GM18520 (cell line): Measurements from ENCODE around the gene DDX3X.
"Not testable (repeated sequence)": the region's sequence is repeated elsewhere in the genome, so short reads cannot be mapped to it uniquely, and the experiment has no call there.

Experiments used
- ATAC-seq: cut with Tn5 transposase; IDR thresholded peaks from one replicate; pipeline ENCODE4 v1.9.1; 2021; ENCODE audit not compliant: unreplicated experiment

The DDX3X gene

DNA sequence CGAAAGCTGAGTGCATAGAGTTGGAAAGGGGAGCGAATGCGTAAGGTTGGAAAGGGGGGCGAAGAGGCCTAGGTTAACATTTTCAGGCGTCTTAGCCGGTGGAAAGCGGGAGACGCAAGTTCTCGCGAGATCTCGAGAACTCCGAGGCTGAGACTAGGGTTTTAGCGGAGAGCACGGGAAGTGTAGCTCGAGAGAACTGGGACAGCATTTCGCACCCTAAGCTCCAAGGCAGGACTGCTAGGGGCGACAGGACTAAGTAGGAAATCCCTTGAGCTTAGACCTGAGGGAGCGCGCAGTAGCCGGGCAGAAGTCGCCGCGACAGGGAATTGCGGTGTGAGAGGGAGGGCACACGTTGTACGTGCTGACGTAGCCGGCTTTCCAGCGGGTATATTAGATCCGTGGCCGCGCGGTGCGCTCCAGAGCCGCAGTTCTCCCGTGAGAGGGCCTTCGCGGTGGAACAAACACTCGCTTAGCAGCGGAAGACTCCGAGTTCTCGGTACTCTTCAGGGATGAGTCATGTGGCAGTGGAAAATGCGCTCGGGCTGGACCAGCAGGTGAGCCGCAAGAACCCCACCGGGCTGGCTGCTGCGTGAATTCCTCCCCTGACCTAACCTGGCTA lies at the start of gene DDX3X:
DDX3X (plus strand) TSS at position 419 of the 619 bp plus-strand sequence; CDS start at position 510, 91 bp downstream.
- ATAC-seq: peak; percentile 43

DNA sequence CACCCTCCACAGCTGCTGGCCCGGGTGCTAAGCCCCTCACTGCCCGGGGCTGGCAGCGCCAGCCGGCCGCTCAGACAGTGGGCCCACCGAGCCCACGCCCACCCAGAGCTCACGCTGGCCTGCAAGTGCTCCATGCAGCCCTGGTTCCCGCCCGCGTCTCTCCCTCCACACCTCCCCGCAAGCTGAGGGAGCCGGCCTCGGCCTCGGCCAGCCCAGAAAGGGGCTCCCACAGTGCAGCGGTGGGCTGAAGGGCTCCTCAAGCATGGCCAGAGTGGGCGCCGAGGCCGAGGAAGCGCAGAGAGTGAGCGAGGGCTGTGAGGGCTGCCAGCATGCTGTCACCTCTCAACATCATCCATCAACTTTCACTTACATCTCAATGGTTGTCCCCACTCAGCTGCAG lies 48.0 kb upstream of the DDX3X start:
- not testable (repeated sequence) for ATAC-seq

DNA sequence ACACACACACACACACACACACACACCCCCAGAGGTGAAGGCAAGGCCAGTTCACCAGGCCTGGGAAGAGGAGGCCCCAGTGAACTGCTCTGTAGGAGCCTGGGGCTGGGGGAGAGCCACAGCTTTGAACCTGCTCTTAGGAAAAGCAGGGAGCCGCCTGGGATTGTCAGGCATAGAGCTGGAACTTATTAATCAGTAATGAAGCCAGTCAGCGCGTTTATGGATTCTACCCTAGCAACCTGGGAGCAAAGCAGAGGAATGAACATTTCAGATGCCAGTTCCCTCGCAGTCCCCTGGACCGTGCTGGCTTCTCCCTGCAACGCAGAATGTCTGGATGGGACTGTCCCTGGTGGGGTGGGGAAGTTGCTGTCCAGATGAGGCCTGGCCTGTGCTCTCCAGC lies 45.3 kb upstream of the DDX3X start:
- ATAC-seq: no peak

DNA sequence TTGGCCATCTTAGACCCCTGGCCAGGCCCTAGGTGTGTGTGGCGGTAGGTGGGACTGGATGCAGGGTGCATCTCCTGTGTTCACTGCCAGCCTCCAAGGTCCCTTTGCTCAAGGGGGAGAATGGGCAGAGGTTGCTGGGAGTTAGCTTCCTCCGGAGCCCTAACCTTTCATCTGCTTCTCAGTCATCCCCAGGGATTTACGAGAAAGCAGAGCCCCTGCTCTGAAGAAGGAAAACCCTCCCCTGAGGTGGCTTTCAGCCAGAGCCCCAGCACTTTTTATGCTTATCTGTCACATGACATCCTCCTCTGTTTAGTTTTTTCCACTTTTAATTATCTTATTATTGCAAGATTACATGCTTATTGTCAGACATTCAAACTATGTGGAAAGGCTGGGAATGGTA lies 44.9 kb upstream of the DDX3X start:
- no peak for ATAC-seq

DNA sequence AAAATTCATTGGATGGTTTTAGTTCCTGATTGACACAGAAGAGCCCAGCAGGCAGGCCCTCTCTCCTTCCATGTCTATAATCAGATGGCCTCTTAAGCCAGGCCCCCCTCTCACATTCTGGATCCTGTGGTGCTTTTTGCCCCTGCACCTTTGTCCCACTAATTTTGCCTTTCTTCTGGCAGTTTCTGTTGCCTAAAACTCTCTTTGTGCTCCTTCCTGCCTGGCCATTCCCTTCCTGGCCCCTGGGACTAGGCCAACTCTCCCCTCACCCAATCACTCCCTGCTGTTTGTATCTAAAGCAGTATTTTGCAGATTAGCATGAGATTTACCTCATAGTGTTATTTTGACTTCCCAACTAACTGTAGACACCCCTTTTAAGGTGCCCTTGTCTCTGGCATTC lies 42.7 kb upstream of the DDX3X start:
- no peak for ATAC-seq

DNA sequence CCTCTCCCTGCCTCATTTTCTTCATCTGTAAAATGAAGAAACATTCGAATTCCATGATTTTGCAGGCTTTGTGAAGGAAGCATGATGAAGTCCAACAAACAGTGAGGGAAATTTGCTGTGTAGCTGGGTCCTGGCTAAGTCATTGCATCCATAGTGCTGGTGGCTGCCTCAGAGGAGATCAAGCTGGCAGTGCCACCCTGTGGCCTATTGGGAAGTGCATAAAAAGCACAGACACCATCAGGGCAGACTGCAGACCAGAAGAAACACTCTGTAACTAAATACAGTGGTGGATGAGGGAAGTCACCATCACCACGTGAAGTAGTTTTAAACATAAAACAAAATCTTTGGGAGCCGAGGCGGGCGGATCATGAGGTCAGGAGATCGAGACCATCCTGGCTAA lies 40.7 kb upstream of the DDX3X start:
- ATAC-seq: no peak

DNA sequence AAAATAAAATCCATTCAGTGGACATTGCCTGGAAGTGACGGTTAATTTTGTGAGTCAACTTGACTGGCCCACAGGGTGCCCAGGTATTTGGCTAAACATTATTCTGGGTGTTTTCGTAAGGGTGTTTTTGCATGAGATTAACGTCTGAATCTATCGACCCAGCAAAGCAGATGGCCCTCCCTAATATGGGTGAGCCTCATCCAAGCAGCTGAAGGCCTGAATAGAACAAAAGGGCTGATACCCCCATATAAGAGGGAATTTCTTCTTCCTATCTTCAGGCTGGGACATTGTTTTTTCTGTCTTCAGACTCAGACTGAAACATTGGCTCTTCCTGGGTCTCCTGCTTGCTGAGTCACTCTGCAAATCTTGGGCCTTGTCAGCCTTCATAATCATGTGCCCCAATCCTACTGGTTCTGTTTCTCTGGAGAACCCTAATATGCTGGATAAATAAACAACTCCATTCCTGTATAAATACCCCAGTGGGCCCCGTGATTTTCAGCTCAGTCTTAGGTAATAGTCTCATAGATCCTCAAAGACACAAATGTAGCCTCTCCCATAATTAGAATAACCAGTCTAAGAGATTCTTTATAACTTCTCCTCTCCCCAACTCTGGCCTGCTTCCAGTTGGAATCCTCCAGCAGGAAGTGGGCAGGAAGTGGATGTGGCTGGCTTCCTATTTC lies 33.1 kb upstream of the DDX3X start:
- no peak for ATAC-seq

DNA sequence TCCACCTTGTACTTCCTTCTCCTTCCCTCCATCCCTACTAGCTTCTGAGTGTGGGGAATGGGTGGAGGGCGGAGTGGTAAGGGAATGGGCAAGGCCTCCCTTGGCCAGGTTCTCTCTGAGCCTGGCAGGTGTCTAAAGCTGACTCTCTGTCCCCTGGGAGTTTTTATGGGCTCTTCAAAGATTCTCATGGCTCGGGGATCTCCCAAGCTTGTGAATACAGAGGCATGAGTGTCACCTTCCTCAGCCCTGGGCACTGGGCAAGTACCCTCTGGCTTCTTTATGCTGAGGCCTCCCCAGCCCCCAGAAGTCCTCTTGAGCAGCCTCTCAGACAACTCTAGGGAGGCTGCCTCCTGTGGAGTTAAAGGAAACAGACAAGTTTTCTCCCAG lies 32.5 kb upstream of the DDX3X start:
- ATAC-seq: no peak

DNA sequence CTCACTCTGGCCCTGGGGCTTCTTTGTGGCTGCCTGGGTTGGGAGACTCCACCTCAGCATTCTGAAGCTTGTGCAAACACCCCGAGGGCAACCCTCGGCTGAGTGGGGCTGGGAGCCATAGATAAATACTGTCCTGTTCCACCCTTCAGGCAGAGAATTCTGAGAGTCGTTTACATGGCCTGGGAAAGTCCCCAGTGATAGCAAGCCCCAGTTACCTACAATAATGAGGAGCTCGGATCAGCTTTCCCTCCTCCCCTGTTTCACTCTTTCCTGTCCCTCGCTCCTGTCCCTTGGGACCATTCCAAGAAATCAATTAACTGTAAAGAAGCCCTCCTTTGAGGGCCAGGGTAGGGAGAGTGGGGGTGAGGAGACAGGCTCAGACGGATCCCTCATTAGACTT lies 31.6 kb upstream of the DDX3X start:
- no peak for ATAC-seq

DNA sequence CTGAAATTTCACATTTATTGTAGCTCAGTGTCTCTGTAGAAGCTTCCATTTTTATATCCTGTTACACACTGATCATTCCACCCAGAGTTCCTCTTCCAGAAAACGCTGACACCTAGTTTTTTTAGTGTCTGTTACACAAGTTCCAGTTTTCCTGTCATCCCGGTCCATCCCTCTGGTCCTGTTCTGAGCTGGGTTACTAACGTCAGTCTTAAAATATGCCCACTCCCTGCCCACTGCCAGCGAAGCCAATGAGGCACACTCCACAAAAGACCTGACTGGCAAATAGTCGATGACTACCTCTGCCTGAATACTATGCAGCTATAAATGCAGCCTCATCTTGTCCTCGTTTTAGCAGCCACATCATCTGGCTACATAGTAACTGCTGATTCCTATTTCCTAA lies 30.9 kb upstream of the DDX3X start:
- ATAC-seq: no peak

DNA sequence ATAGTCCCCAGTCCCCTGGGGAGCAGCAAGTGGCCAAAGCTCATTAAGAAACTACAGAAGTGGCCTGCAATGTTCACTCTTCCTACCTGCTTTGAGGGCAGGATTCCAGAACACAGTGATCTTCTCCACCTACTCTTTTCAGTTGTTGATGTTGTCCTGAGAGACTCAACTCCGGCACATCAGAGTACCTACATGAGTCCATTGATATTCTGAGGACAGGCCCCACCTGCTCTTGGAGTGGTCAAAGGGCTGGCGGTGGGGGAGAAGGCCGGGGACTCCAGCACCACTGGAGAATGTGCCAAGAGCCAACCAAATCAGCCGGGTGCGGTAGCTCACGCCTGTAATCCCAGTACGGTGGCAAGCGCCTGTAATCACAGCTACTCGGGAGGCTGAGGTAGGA lies 29.8 kb upstream of the DDX3X start:
- ATAC-seq: no peak

DNA sequence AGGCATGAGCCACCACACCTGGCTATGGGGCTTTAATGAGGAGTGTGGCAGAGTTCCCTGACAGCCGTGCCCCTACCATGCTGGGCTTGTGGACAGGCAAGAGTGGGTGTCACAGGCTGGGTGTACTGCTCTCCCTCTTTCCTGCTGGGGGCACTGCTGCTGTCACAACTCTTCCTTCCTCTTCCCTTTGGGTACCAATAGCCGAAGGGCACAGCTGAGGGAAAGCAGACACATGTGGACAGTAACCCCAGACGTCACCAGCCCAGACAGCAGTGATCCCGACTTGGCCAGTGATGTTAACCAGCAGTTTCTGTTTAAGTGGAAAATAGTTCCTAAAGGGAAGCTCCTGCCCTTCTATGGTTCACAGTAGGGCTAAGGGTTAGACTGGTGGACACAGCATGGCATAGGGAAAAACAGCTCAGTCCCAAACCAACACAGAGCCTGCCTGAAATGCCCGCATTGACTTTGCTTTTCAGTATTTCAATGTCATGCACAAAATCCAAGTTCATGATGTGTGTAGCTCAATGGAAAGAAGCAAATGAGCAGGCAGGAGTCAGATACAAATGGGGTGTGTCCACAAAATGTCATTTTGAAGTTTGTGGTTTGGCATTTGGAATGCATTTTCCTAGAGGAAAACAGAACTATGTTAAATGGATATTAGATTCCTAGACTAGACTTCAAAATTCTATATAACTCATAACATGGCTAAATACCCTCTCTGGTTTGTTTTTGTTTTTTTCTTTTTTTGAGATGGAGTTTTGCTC lies 24.9 kb upstream of the DDX3X start:
- no peak for ATAC-seq

DNA sequence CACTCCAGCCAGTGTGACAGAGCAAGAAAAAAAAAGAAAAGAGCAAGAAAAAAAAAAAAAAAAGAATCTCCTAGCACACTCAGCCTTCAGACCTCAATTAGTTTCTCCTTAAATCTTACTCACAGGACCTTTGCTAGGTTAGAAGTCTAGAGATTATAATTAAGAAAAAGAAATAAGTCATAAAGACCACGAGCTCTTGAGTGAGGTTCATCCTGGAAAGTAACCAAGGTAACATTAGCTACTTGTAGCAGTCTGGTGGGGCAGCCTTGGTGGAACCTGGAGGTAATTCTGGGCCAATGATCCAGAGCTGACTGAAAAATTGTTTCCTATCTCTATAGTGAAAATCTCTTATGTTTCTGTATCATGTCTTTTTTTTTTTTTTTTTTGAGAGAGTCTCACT lies 21.2 kb upstream of the DDX3X start:
- ATAC-seq: no peak

DNA sequence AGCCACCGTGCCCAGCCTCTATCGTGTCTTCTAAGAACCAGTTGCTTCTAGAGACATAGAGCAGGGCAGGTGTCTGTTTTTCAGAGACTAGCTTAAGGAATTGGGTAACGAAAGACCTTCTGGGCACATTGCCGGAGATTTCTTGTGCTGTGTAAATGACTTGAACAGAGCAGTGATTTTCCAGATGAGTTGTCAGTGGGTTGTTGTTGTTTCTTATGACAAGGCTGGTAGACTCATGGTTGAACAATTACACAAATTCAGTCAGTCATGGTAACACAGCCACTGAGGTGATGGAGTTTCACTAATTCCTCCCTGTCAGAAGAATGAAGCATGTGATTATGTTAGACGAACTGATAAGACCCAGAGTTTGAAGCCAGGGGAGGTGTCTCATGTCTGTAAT lies 20.5 kb upstream of the DDX3X start:
- ATAC-seq: no peak

DNA sequence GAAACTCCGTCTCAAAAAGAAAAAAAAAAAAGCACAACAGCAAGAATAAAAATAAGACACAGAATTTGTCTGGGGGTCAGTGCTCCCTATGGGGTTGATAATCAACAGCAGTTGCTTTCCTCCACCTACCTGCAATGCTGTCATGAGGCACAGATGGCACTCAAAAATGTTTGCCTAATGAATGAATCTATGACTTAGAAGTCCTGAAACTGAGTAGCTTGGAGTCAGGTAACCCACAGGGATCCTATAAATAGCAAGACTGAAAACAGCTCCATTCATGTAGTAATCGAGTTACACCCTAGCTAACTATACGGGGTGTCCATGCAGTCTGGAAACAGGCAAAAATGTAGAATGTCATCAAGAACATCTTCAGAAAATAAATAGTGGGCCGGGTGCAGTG lies 19.8 kb upstream of the DDX3X start:
- no peak for ATAC-seq

DNA sequence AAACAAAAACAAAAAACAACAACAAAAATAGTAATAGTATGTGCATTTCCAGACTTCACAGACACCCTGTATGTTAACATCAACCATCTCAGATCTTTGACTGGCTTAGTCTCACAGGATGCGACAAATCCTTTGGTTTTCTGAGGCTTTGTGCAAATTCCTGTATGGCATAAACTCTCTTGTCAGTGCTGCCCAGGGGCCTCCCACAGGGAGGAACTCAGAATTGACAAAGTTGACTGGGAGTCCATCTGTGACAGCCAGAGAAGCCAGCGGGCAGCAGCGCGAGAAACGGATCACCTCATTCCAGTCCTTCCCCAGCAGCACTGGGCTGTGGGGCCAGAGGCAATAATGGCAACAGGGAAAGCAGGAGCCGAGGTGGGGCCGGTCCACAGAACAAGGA lies 19.1 kb upstream of the DDX3X start:
- no peak for ATAC-seq

DNA sequence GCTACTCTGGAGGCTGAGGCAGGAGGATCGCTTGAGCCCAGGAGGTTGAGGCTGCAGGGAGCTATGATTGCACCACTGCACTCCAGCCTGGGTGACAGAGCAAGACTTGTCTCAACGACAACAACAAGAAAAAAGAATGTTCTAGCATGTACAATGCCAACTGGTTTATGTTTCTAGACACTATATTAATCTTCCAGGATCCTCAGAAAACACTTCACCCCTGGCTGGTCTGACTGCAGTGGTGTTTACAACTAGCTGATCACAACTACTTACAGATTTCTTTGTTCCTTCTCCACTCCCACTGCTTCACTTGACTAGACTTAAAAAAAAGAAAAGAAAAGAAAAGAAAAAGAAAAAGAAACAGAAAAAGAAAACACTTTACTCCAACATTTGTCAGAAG lies 17.7 kb upstream of the DDX3X start:
- not testable (repeated sequence) for ATAC-seq

DNA sequence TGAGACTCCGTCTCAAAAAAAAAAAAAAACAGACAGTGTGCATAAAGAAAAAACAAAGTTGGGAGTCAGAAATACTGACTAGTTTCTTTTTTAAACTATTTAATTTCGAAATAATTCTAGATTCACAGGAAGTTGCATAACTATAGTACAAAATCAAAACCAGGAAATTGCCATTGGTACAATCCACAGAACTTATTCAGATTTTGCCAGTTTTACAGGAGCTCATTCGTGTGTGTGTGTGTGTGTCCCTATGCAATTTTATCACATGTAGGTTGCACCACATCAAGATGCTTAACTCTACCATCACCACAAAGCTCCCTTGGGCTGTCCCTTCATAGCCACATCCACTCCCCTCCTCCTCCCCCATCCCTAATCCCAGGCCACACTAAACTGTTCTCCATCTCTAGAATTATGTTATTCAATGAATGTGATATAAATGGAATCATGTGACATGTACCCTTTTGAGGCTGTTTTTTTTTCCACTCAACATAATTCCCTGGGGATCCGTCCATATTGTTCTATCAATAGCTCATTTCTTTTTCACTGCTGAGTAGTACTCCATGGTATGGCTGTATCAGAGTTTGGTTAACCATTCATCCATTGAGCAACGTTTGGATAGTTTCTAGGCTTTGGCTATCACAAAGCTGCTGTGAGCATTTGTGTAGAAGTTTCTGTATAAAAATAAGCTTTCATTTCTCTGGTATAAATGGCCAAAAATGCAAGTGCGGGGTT lies 16.3 kb upstream of the DDX3X start:
- ATAC-seq: no peak

DNA sequence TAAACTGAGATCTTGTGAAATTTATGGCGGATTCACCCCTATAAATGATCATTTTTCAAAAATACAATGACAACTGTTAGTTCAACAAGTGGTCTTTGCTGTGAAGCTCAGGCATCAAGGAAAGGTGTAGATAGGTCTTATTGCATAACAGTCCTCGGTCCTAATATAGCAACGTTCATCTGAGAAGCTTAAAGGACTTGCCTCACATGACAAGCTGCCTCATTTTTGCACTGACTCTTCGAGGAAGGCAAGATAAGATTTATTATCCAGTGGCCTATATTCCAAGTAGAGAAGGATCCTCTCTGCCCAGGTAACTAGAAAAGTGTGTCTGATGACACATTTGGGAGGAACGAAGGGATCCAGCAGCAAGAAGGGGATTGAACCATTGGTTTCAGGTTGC lies 13.6 kb upstream of the DDX3X start:
- no peak for ATAC-seq

DNA sequence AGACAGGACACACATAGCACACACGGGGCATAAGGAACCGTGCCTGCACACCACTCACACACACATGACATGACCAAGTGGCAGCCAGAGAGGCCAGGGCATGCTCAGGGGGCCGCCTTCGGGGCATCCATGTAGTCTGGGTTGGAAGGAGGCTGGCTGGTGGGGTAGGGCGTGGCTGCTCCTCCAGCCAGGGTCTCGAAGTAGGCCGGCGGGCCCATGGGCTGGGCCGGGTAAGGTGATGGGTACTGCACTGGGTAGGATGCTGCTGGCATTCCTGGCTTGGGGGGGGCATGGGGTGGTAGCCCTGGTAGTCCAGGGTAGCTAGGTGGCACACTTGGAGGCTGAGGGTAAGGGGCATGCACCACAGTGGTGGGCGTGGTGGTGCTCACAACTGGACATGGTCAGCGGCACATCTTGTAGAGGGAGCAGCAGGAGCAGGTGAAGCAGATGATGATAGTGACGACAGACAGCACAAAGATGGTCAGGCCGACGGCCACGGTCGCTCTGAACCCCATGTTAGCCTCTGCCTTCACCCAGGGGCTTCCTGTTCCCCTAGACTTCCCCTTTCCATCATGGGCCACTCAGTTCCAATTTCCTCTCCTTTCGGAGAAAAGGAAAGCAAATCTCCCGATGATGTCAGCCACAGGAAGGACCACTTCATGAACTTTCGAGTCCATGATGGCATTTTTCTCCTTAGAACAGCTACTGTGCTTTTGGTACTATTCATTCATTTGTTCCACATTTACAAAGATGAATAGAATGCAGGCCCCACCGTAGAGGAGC lies 10.9 kb upstream of the DDX3X start:
- no peak for ATAC-seq

DNA sequence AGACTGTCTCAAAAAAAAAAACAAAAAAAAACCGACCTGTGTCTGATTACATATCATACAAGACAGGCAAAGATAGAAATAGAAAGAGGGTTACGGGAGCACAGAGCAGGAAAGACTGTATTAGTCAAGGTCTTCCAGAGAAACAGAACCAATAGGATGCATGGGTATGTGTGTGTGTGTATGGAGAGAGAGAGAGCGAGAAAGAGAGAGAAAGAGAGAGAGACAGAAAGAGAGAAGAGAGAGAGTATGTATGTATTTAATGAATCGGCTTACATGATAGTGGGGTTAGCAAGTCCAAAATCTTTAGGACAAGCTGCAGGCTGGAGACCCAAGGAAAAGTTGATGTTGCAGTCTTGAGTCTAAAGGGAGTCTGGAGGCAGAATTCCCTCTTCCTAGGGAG lies 7.5 kb upstream of the DDX3X start:
- ATAC-seq: no peak
